ENCODE measurements around the gene SLC25A44. TPM values are rescaled to one million over a fixed set of nuclear protein-coding genes. Genes with fewer than 3 reads are reported as not detected.

Gene SLC25A44
- total RNA-seq, 1 experiment from 2014 or later, result 40.2 TPM

- H2BK120ac ChIP-seq (ENCODE audit: low read depth, low read length, poor library complexity, severe bottlenecking), result no peak overlapping the region
- H3K4me1 ChIP-seq (ENCODE audit: insufficient read depth, low read length), result peaks cover 27% of the 10 kb centered on the region
- Mint-ChIP-seq H3K4me3 (peak overlapping the region; percentile 55 to 79), H3K27ac (peak overlapping the region; percentile 20 to 42 (median 38); a peak in 4 of 7 replicates), H3K9me3 (no peaks in the 10 kb centered on the region), H3K4me1 (peaks cover 67 to 80% of the 10 kb centered on the region in 2 experiments), H3K36me3 (ENCODE audit: insufficient read depth in 1 of 3, low read depth in 3 of 3) (peaks cover 0 to 1% (median 0%) of the 10 kb centered on the region in 3 experiments; a peak in 1 of 7 replicates), H3K27me3 (ENCODE audit: low read depth) (no peaks in the 10 kb centered on the region)
- H3T11ph ChIP-seq (ENCODE audit: low read length), result no peak overlapping the region
- no peak overlapping the region for H3K56ac ChIP-seq (ENCODE audit: insufficient read length, low read depth, low read length)
- no peak overlapping the region for H2AK5ac ChIP-seq (ENCODE audit: insufficient read length, low read length)
- no peak overlapping the region for H3K18ac ChIP-seq (ENCODE audit: insufficient read length, low read depth, low read length)
- no peak overlapping the region for H2BK20ac ChIP-seq (ENCODE audit: low read depth, low read length, poor library complexity, severe bottlenecking)
- no peak overlapping the region for H3K27ac ChIP-seq (ENCODE audit: insufficient read length, low read depth, low read length)
- no peaks in the 10 kb centered on the region for H3K9me3 ChIP-seq (ENCODE audit: control insufficient read depth, low read depth, low read length)
- H3K79me2 ChIP-seq (ENCODE audit: insufficient read depth, low read length), result no peaks in the 10 kb centered on the region
- no peak overlapping the region for H3K4ac ChIP-seq (ENCODE audit: low read depth, low read length)
- no peak overlapping the region for H2BK12ac ChIP-seq (ENCODE audit: insufficient read length, low read depth, low read length)
- H3K9ac ChIP-seq (ENCODE audit: extremely low read depth, insufficient read length, low read length), result no peak overlapping the region
- H3K23me2 ChIP-seq (ENCODE audit: insufficient read length, low read depth, low read length, poor library complexity, severe bottlenecking), result no peaks in the 10 kb centered on the region
- no peak overlapping the region for H4K5ac ChIP-seq (ENCODE audit: insufficient read length, low read depth, low read length)
- H3K23ac ChIP-seq (ENCODE audit: insufficient read length, low read depth, low read length), result no peak overlapping the region
- peak overlapping the region; percentile 29 for H3K4me2 ChIP-seq (ENCODE audit: insufficient read depth, insufficient read length, low read length)
- WGBS (ENCODE audit: extremely low coverage, insufficient read length, low lambda C conversion rate), result no CpG with 5 or more reads among the region's 20 CpGs
- H3K14ac ChIP-seq (ENCODE audit: insufficient read depth, low read length), result no peak overlapping the region
- no peaks in the 10 kb centered on the region for H3K79me1 ChIP-seq (ENCODE audit: insufficient read depth, low read depth, low read length, poor library complexity, severe bottlenecking)
- no peaks in the 10 kb centered on the region for H4K20me1 ChIP-seq (ENCODE audit: control insufficient read depth, insufficient read depth, insufficient read length)
- no peak overlapping the region for H4K8ac ChIP-seq (replicated peaks; ENCODE audit: insufficient read length, low read depth, low read length)
- H2BK15ac ChIP-seq (ENCODE audit: low read depth, low read length), result no peak overlapping the region
- no peak overlapping the region for H2AFZ ChIP-seq (ENCODE audit: low read length)
- peak; percentile 97 for DNase-seq
- TF ChIP-seq, protein P1, sequence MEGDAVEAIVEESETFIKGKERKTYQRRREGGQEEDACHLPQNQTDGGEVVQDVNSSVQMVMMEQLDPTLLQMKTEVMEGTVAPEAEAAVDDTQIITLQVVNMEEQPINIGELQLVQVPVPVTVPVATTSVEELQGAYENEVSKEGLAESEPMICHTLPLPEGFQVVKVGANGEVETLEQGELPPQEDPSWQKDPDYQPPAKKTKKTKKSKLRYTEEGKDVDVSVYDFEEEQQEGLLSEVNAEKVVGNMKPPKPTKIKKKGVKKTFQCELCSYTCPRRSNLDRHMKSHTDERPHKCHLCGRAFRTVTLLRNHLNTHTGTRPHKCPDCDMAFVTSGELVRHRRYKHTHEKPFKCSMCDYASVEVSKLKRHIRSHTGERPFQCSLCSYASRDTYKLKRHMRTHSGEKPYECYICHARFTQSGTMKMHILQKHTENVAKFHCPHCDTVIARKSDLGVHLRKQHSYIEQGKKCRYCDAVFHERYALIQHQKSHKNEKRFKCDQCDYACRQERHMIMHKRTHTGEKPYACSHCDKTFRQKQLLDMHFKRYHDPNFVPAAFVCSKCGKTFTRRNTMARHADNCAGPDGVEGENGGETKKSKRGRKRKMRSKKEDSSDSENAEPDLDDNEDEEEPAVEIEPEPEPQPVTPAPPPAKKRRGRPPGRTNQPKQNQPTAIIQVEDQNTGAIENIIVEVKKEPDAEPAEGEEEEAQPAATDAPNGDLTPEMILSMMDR (conservative IDR thresholded peaks at IDR 0.05), result no peak
- H2BK5ac ChIP-seq (ENCODE audit: insufficient read length, low read length), result no peak overlapping the region
- no peaks in the 10 kb centered on the region for H3K27me3 ChIP-seq (ENCODE audit: insufficient read depth, low read length)
- no peak overlapping the region for H4K91ac ChIP-seq (ENCODE audit: insufficient read length, low read depth, low read length)
Measured at GRCh38 chr1:156149374-156150332, 44.3 kb upstream of the SLC25A44 start.

Measured in H9 (cell line).